WTC11 (cell line): ENCODE measurements around the gene LCN10.

Source experiments
- FOXJ3 ChIP-seq: sonication (generic); formaldehyde crosslinking; IDR thresholded peaks from 2 replicates; pipeline ENCODE4 v1.9.0; 2021; ENCODE audit warnings: missing genetic modification reagents, mild to moderate bottlenecking, borderline replicate concordance
- FOXK1 ChIP-seq: sonication (generic); formaldehyde crosslinking; IDR thresholded peaks from 2 replicates; pipeline ENCODE4 v1.8.0; 2022; ENCODE audit warnings: mild to moderate bottlenecking, moderate library complexity, missing genetic modification reagents
- JUN ChIP-seq: sonication (generic); formaldehyde crosslinking; IDR thresholded peaks from 2 replicates; pipeline ENCODE4 v1.8.0; 2023; ENCODE audit warnings: mild to moderate bottlenecking, missing genetic modification reagents
- RELA ChIP-seq: sonication (generic); formaldehyde crosslinking; IDR thresholded peaks from 2 replicates; pipeline ENCODE4 v1.8.1; 2022; ENCODE audit warnings: missing genetic modification reagents, mild to moderate bottlenecking, borderline replicate concordance
- TF ChIP-seq, protein P1 (sequence below): sonication (generic); formaldehyde crosslinking; conservative IDR thresholded peaks from 2 replicates; pipeline ENCODE4 v1.8.1; 2022; ENCODE audit warnings: mild to moderate bottlenecking, missing genetic modification reagents
- TF ChIP-seq, protein P2 (sequence below): fragments of 200-600 bp; IDR thresholded peaks from 2 replicates; pipeline ENCODE4 v1.8.0; 2022; ENCODE audit warnings: antibody characterized with exemption

DNA sequence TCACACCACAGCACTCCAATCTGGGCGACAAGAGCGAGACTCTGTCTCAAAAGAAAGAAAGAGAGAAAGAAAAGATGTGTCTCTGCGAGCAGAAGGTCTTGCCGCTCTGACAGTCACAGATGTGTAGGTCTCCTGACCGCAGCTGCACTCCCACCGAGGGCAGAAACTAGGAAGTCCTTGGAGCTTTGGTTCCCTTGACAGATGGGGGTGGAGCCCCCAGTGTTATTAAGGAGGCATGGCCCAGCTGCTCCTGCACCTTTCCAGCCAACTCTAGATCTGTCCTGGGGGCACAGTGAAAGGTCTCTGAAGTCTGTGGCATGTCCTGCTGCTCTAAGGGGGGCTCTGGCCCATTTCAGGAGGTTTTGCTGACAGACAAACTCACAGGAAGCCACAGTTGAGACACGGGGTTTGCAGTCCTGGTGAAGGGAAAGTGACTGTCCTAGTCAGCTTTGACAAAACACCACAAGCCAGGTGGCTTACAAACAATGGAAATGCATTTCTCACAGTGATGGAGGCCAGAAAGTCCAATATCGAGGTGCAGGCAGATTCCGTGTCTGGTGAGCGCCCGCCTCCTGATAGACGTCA lies 39.4 kb downstream of the LCN10 start:
- TF ChIP-seq, protein P1, sequence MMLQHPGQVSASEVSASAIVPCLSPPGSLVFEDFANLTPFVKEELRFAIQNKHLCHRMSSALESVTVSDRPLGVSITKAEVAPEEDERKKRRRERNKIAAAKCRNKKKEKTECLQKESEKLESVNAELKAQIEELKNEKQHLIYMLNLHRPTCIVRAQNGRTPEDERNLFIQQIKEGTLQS (CRISPR knock-in tag): no peak
- TF ChIP-seq FOXK1 (CRISPR knock-in tag): no peak
- TF ChIP-seq, protein P2, sequence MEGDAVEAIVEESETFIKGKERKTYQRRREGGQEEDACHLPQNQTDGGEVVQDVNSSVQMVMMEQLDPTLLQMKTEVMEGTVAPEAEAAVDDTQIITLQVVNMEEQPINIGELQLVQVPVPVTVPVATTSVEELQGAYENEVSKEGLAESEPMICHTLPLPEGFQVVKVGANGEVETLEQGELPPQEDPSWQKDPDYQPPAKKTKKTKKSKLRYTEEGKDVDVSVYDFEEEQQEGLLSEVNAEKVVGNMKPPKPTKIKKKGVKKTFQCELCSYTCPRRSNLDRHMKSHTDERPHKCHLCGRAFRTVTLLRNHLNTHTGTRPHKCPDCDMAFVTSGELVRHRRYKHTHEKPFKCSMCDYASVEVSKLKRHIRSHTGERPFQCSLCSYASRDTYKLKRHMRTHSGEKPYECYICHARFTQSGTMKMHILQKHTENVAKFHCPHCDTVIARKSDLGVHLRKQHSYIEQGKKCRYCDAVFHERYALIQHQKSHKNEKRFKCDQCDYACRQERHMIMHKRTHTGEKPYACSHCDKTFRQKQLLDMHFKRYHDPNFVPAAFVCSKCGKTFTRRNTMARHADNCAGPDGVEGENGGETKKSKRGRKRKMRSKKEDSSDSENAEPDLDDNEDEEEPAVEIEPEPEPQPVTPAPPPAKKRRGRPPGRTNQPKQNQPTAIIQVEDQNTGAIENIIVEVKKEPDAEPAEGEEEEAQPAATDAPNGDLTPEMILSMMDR: no peak
- TF ChIP-seq RELA (CRISPR knock-in tag): no peak
- no peak for TF ChIP-seq JUN (CRISPR knock-in tag)
- no peak for TF ChIP-seq FOXJ3
